ENCODE measurements around the gene EPB41L1.

The EPB41L1 gene

GRCh38 chr20:36154700-36155628 lies at the start of gene EPB41L1:
Gene EPB41L1 (plus strand): TSS chr20:36154740. CDS start chr20:36173778, 19,038 bp downstream.
- DNase-seq, result no peak

GRCh38 chr20:36104856-36105255 lies 49.7 kb upstream of the EPB41L1 start:
- DNase-seq, result no peak

GRCh38 chr20:36105711-36106226 lies 48.8 kb upstream of the EPB41L1 start:
- DNase-seq, result no peak

GRCh38 chr20:36106606-36107005 lies 47.9 kb upstream of the EPB41L1 start:
- DNase-seq, result no peak

- DNase-seq, result no peak
These were observed 46.7 kb upstream of the EPB41L1 start for GRCh38 chr20:36107881-36108280.

- no peak for DNase-seq
These were observed 45.1 kb upstream of the EPB41L1 start for GRCh38 chr20:36109251-36109947.

- DNase-seq, result no peak
These were observed 43.5 kb upstream of the EPB41L1 start for GRCh38 chr20:36110994-36111393.

- DNase-seq, result no peak
These were observed 42.4 kb upstream of the EPB41L1 start for GRCh38 chr20:36112112-36112511.

- no peak for DNase-seq
These were observed 41.5 kb upstream of the EPB41L1 start for GRCh38 chr20:36113036-36113435.

GRCh38 chr20:36113566-36114250 lies 40.8 kb upstream of the EPB41L1 start:
- DNase-seq, result no peak

GRCh38 chr20:36114707-36115106 lies 39.8 kb upstream of the EPB41L1 start:
- no peak for DNase-seq

- DNase-seq, result no peak
These were observed 38.6 kb upstream of the EPB41L1 start for GRCh38 chr20:36115925-36116324.

- DNase-seq, result no peak
These were observed 37.6 kb upstream of the EPB41L1 start for GRCh38 chr20:36116807-36117441.

GRCh38 chr20:36117638-36118037 lies 36.9 kb upstream of the EPB41L1 start:
- no peak for DNase-seq

GRCh38 chr20:36118371-36118770 lies 36.2 kb upstream of the EPB41L1 start:
- no peak for DNase-seq

GRCh38 chr20:36119537-36119936 lies 35.0 kb upstream of the EPB41L1 start:
- DNase-seq, result no peak

GRCh38 chr20:36120241-36120640 lies 34.3 kb upstream of the EPB41L1 start:
- no peak for DNase-seq

GRCh38 chr20:36120991-36121390 lies 33.5 kb upstream of the EPB41L1 start:
- DNase-seq, result no peak

- no peak for DNase-seq
These were observed 32.3 kb upstream of the EPB41L1 start for GRCh38 chr20:36121981-36122930.

- DNase-seq, result no peak
These were observed 31.6 kb upstream of the EPB41L1 start for GRCh38 chr20:36122931-36123288.

GRCh38 chr20:36125097-36125496 lies 29.4 kb upstream of the EPB41L1 start:
- DNase-seq, result no peak

Measured in NCI-H2171 (cell line).